Chondrocyte (in vitro differentiated cells): ENCODE results near the gene THADA. TPM values are rescaled to one million over a fixed set of nuclear protein-coding genes. Genes with fewer than 3 reads are reported as not detected.

Experiments used
- DNase-seq: peaks from one replicate; pipeline ENCODE4 v3.0.0; 2021; ENCODE audit warnings: mixed read lengths, low spot score
- H3K27ac Mint-ChIP-seq: one replicate; pipeline ENCODE4 v1.8.0; 2021; ENCODE audit warnings: mild to moderate bottlenecking, moderate library complexity, mixed read lengths; ENCODE audit not compliant: unreplicated experiment
- H3K27me3 Mint-ChIP-seq: 2 replicates; pipeline ENCODE4 v1.8.0; 2021; ENCODE audit warnings: low read depth, mixed read lengths
- H3K36me3 Mint-ChIP-seq: 2 replicates; pipeline ENCODE4 v1.8.0; 2021; ENCODE audit warnings: low read depth, mixed read lengths
- H3K4me1 Mint-ChIP-seq: 2 replicates; pipeline ENCODE4 v1.8.0; 2021; ENCODE audit warnings: low read depth, mild to moderate bottlenecking, mixed read lengths
- H3K4me3 Mint-ChIP-seq: one replicate; pipeline ENCODE4 v1.8.0; 2021; ENCODE audit warnings: mild to moderate bottlenecking, moderate library complexity, mixed read lengths; ENCODE audit not compliant: unreplicated experiment
- H3K9me3 Mint-ChIP-seq: 2 replicates; pipeline ENCODE4 v1.8.0; 2021; ENCODE audit warnings: low read depth, mixed read lengths
- CTCF ChIP-seq: fragments of 200-600 bp; sonication (generic); IDR thresholded peaks from 2 replicates; pipeline ENCODE4 v1.5.0; 2021; ENCODE audit warnings: antibody characterized with exemption, mild to moderate bottlenecking, moderate library complexity
- total RNA-seq: library from RNA; stranded (reverse); gene quantifications from 3 replicates; pipeline ENCODE4 v1.2.1, GENCODE V29; 2021

THADA gene
- total RNA-seq, 1 donor from 2014 or later: 28.4 TPM

GRCh38 chr2:43292851-43293743, 302.7 kb downstream of the THADA start:
- Mint-ChIP-seq H3K4me1 (peaks cover 24% of the 10 kb centered on the region), H3K27ac (peak overlapping the region; percentile 97), H3K4me3 (no peak overlapping the region), H3K36me3 (peaks cover 13% of the 10 kb centered on the region), H3K27me3 (no peaks in the 10 kb centered on the region), H3K9me3 (peaks cover 4% of the 10 kb centered on the region)
- no peak for DNase-seq
- no peak for TF ChIP-seq CTCF

- Mint-ChIP-seq H3K27me3 (no peaks in the 10 kb centered on the region), H3K36me3 (peaks cover 16% of the 10 kb centered on the region), H3K4me1 (peaks cover 24% of the 10 kb centered on the region), H3K4me3 (no peak overlapping the region), H3K27ac (no peak overlapping the region), H3K9me3 (peaks cover 4% of the 10 kb centered on the region)
- no peak for DNase-seq
- TF ChIP-seq CTCF: no peak
These were observed 303.5 kb downstream of the THADA start for GRCh38 chr2:43292297-43292696.

DNA sequence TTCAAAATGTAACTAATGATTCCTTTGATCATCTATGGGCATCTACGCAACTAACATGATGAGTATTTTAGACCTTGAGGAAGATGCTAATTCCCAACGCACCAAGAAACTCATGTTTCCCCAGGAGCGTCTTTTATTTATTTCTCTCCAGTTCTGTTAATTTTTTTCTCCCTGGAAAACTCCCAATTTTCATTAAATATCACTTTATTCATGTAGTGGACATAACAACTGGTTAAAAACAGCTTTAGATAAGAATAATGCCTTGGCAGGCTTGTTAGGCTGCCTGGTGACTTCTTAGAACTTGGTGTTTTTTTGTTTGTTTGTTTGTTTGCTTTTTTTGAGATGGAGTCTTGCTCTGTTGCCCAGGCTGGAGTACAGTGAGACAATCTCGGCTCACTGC, 306.5 kb downstream of the THADA start:
- Mint-ChIP-seq H3K4me1 (peaks cover 13% of the 10 kb centered on the region), H3K9me3 (peaks cover 4% of the 10 kb centered on the region), H3K27me3 (no peaks in the 10 kb centered on the region), H3K36me3 (peaks cover 36% of the 10 kb centered on the region), H3K27ac (no peak overlapping the region), H3K4me3 (no peak overlapping the region)
- DNase-seq: no peak
- TF ChIP-seq CTCF: no peak

GRCh38 chr2:43288417-43289305, 307.2 kb downstream of the THADA start:
- TF ChIP-seq CTCF: no peak
- H3K4me3 Mint-ChIP-seq: no peak overlapping the region
- H3K36me3 Mint-ChIP-seq: peaks cover 42% of the 10 kb centered on the region
- H3K27me3 Mint-ChIP-seq: no peaks in the 10 kb centered on the region
- peaks cover 7% of the 10 kb centered on the region for H3K4me1 Mint-ChIP-seq
- no peak overlapping the region for H3K27ac Mint-ChIP-seq
- peaks cover 4% of the 10 kb centered on the region for H3K9me3 Mint-ChIP-seq
- DNase-seq: no peak

GRCh38 chr2:43285987-43286386, 309.9 kb downstream of the THADA start:
- DNase-seq: no peak
- no peak overlapping the region for H3K4me3 Mint-ChIP-seq
- H3K27ac Mint-ChIP-seq: no peak overlapping the region
- H3K36me3 Mint-ChIP-seq: peaks cover 52% of the 10 kb centered on the region
- H3K9me3 Mint-ChIP-seq: peaks cover 8% of the 10 kb centered on the region
- TF ChIP-seq CTCF: no peak
- H3K27me3 Mint-ChIP-seq: no peaks in the 10 kb centered on the region
- H3K4me1 Mint-ChIP-seq: peaks cover 4% of the 10 kb centered on the region
